ENCODE measurements around the gene PLD3. TPM values are rescaled to one million over a fixed set of nuclear protein-coding genes. Genes with fewer than 3 reads are reported as not detected.

Gene PLD3, protein sequence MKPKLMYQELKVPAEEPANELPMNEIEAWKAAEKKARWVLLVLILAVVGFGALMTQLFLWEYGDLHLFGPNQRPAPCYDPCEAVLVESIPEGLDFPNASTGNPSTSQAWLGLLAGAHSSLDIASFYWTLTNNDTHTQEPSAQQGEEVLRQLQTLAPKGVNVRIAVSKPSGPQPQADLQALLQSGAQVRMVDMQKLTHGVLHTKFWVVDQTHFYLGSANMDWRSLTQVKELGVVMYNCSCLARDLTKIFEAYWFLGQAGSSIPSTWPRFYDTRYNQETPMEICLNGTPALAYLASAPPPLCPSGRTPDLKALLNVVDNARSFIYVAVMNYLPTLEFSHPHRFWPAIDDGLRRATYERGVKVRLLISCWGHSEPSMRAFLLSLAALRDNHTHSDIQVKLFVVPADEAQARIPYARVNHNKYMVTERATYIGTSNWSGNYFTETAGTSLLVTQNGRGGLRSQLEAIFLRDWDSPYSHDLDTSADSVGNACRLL
- total RNA-seq (2014; rRNA removed; shearing (Covaris generic)) (483 and 536 TPM in 2 replicates), polyA plus RNA-seq (2016; fragmentation: Nextera tagmentation; extraction: Ambion mirVana) (361 and 373 TPM in 2 replicates)

DNA sequence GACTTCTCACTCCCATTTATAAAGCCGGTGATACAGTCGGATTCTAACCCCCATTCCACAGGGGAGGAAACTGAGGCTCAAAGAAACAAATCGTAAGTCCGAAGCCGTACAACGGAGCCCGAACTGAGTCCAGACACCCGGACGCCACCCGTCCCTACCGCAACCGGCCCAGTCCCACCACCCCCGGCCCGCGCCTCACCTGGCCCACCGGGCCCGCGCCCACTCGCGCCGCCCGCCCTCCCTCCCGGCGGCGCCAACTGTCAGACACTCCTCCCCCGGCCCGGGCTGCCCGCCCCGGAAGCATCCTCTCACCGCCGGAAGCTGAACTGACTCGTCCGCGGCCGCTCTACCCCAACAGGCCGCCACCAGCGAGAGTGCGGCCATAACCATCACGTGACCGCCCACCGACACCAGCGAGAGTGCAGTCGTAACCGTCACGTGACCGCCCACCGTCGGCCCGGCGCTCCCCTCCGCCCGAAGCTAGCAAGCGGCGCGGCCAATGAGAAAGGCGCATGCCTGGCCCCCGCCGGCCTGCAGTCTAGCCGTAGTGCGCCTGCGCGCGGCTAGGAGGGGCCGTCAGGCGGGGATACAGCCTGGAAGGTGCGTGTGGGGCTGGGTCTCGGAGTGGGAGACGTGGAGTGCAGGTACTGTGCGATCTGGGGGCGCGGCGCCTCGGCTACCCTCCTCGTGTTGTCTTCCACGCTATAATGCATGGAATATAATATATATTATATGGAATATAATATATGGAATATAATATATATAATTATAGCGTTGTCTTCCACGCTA is at the start of gene PLD3, which contains the start of gene C19orf47:
Gene PLD3, plus strand, starts transcription at position 571 of the 789 bp plus-strand sequence. CDS start 17,789 bp downstream, outside the sequence.
Gene C19orf47, minus strand, starts transcription at position 273 of the 789 bp plus-strand sequence. CDS start 6,540 bp downstream, outside the sequence.
- Histone ChIP-seq H3F3A (ENCODE audit: insufficient read depth) (no peaks in the 10 kb centered on the region), H4K20me1 (ENCODE audit: insufficient read depth) (no peaks in the 10 kb centered on the region), H2AFZ (peak within 1 kb of the TSS; percentile 84), H3K79me2 (ENCODE audit: insufficient read depth) (peaks cover 82% of the 10 kb centered on the region), H3K27ac (peak within 1 kb of the TSS; percentile 68), H3K4me1 (ENCODE audit: insufficient read depth) (no peaks in the 10 kb centered on the region; the same call in 1 of the 2 replicates), H3K4me2 (ENCODE audit: unreplicated experiment) (peak within 1 kb of the TSS; percentile 87), H3K9me3 (ENCODE audit: low read depth) (no peaks in the 10 kb centered on the region), H3K9ac (peak within 1 kb of the TSS; percentile 91), H3K27me3 (replicated peaks; ENCODE audit: insufficient read depth) (no peaks in the 10 kb centered on the region), H3K4me3 (peak within 1 kb of the TSS; percentile 87), H3K36me3 (ENCODE audit: low read depth) (no peaks in the 10 kb centered on the region), H3K9me2 (ENCODE audit: insufficient read depth) (no peaks in the 10 kb centered on the region)
- 1% methylated on average over 61 to 74 of the region's 77 CpGs for WGBS, 2 experiments (ENCODE audit: low coverage in 1 of 2, low lambda C conversion rate in 2 of 2, missing lambda C conversion rate in 2 of 2)
- TF ChIP-seq EZH2 (IDR thresholded peaks at IDR 0.05; ENCODE audit: insufficient read depth, poor library complexity, severe bottlenecking): no peak
- no peak for TF ChIP-seq EZH2phosphoT487 (IDR thresholded peaks at IDR 0.05; ENCODE audit: insufficient read depth, low read depth)
- in situ Hi-C loops (cut with MboI): no loop called here
- peak; percentile 100 for DNase-seq

GRCh38 chr19:40300668-40301067 is 47.8 kb upstream of the PLD3 start:
- 85 to 87% methylated on average over 4 of the region's 4 CpGs for WGBS, 2 experiments (ENCODE audit: low coverage in 1 of 2, low lambda C conversion rate in 2 of 2, missing lambda C conversion rate in 2 of 2)
- in situ Hi-C loops (cut with MboI): no loop called here
- no peak for DNase-seq
- TF ChIP-seq EZH2 (IDR thresholded peaks at IDR 0.05; ENCODE audit: insufficient read depth, poor library complexity, severe bottlenecking) (no peak), EZH2phosphoT487 (IDR thresholded peaks at IDR 0.05; ENCODE audit: insufficient read depth, low read depth) (no peak)
- no peaks in the 10 kb centered on the region for H3K9me3 ChIP-seq (ENCODE audit: low read depth)
- no peak overlapping the region for H2AFZ ChIP-seq
- no peak overlapping the region for H3K27ac ChIP-seq
- no peak overlapping the region for H3K4me2 ChIP-seq (ENCODE audit: unreplicated experiment)
- no peaks in the 10 kb centered on the region for H3K9me2 ChIP-seq (ENCODE audit: insufficient read depth)
- H3K4me1 ChIP-seq (ENCODE audit: insufficient read depth): no peaks in the 10 kb centered on the region
- H3F3A ChIP-seq (ENCODE audit: insufficient read depth): 0 out of 2 replicates have a peak, but pooled peaks cover 3% of the 10 kb centered on the region
- H3K4me3 ChIP-seq: no peak overlapping the region
- H3K36me3 ChIP-seq (ENCODE audit: low read depth): no peaks in the 10 kb centered on the region
- H3K27me3 ChIP-seq (replicated peaks; ENCODE audit: insufficient read depth): no peaks in the 10 kb centered on the region
- H3K9ac ChIP-seq: no peak overlapping the region
- H4K20me1 ChIP-seq (ENCODE audit: insufficient read depth): no peaks in the 10 kb centered on the region
- no peaks in the 10 kb centered on the region for H3K79me2 ChIP-seq (ENCODE audit: insufficient read depth)

DNA sequence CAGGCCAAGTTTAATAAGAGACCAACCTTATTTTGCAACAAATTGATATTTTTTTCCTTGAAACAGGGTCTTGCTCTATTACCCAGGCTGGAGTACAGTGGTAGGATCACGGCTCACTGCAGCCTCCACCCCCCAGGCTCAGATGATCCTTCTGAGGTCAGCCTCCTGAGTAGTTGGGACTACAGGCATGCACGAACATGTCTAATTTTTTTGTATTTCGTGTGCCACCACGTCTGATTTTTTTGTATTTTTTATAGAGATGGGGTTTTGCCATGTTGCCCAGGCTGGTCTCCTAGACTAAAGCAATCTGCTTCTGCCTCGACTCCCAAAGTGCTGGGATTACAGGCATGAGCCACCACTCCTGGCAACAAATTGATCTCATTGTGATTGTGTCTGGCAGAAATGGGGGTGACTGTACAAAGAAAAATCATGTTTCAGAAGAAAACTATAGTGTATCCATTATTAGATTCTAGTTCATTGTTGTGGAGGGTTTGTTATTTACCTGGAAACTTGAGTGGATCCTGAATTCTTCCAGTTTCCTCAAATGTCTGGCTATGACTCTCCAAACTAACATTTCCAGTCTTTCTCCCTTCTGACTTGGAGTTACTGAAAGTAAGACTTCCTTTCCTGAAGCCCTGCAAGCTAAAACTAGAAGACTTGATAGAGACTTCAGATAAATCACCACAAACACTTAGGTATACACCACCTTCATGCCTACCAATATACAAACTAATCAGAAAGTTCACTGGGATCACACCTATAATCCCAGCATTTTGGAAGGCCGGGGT is 46.1 kb upstream of the PLD3 start:
- in situ Hi-C loops (cut with MboI): no loop called here

More for the DNA sequence above, 46.1 kb upstream of the PLD3 start:
- Histone ChIP-seq H2AFZ (no peak overlapping the region), H3K4me1 (ENCODE audit: insufficient read depth) (no peaks in the 10 kb centered on the region), H3K9me3 (ENCODE audit: low read depth) (no peaks in the 10 kb centered on the region), H3K4me2 (ENCODE audit: unreplicated experiment) (no peak overlapping the region), H3K9ac (no peak overlapping the region), H3K4me3 (no peak overlapping the region), H3F3A (ENCODE audit: insufficient read depth) (0 out of 2 replicates have a peak, but pooled peaks cover 7% of the 10 kb centered on the region), H3K27me3 (replicated peaks; ENCODE audit: insufficient read depth) (no peaks in the 10 kb centered on the region), H4K20me1 (ENCODE audit: insufficient read depth) (no peaks in the 10 kb centered on the region), H3K79me2 (ENCODE audit: insufficient read depth) (no peaks in the 10 kb centered on the region), H3K9me2 (ENCODE audit: insufficient read depth) (no peaks in the 10 kb centered on the region), H3K36me3 (ENCODE audit: low read depth) (no peaks in the 10 kb centered on the region), H3K27ac (no peak overlapping the region)
- DNase-seq: no peak
- 88 to 91% methylated on average over 6 of the region's 6 CpGs for WGBS, 2 experiments (ENCODE audit: low coverage in 1 of 2, low lambda C conversion rate in 2 of 2, missing lambda C conversion rate in 2 of 2)
- no peak for TF ChIP-seq EZH2phosphoT487 (IDR thresholded peaks at IDR 0.05; ENCODE audit: insufficient read depth, low read depth)
- TF ChIP-seq EZH2 (IDR thresholded peaks at IDR 0.05; ENCODE audit: insufficient read depth, poor library complexity, severe bottlenecking): no peak
